ENCODE data around the gene PCYOX1L.

DNA sequence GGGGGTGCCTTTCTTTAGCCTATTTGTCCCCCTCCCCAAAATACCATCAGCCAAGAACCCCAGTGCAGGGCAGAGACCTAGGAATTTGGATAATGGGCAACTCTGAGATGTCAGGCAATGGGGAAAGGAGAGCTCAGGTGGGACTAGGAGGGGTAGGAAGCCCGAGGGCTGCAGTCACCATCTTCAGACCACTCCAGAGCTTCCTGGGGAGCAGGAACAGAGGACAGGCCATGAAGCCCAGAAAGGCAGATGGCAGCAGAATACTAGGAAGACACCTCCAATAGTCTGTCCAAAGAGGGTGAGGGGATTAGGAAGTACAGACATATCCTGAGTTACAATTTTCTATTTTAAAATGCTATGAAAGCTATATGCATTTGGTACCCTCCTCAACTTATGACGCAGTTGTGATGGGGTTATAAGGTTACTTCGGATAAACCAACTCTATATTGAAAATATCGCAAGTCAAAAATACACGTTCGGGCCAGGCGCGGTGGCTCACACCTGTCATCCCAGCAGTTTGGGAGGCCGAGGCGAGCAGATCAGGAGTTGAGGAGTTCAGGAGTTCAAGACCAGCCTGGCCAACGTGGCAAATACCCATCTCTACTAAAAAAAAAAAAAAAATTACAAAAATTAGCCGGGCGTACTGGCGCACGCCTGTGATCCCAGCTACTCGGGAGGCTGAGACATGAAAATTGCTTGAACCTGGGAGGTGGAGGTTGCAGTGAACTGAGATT lies 55.8 kb downstream of the PCYOX1L start:
- TF ChIP-seq POLR2A (IDR thresholded peaks at IDR 0.05) (no peak), CTCF (IDR thresholded peaks at IDR 0.05) (no peak)

All from esophagus squamous epithelium (tissue), 4 donors.